GM12878 (cell line): ENCODE data around the gene LHFPL3. TPM values are rescaled to one million over a fixed set of nuclear protein-coding genes. Genes with fewer than 3 reads are reported as not detected.

Experiments
- DPF2 ChIP-seq: fragments of 450-650 bp; IDR thresholded peaks from 2 replicates; pipeline ENCODE4 v1.6.1; 2017; ENCODE audit warnings: mild to moderate bottlenecking
- IKZF1 ChIP-seq: fragments of 450-650 bp; conservative IDR thresholded peaks from 2 replicates; pipeline ENCODE4 v1.6.1; 2017; ENCODE audit warnings: antibody characterized with exemption, mild to moderate bottlenecking
- KLF5 ChIP-seq: fragments of 450-650 bp; IDR thresholded peaks from 2 replicates; pipeline ENCODE4 v1.6.1; 2014; ENCODE audit warnings: mild to moderate bottlenecking; ENCODE audit not compliant: partially characterized antibody
- MTA2 ChIP-seq: fragments of 450-650 bp; IDR thresholded peaks from 2 replicates; pipeline ENCODE4 v1.6.1; 2016; ENCODE audit warnings: low read depth, mild to moderate bottlenecking, moderate library complexity
- PML ChIP-seq: IDR thresholded peaks from 2 replicates; pipeline ENCODE4 v1.6.1; 2012; ENCODE audit warnings: low read length, inconsistent platforms
- POLR2AphosphoS5 ChIP-seq: IDR thresholded peaks from 2 replicates; pipeline ENCODE4 v1.6.1; 2011; ENCODE audit warnings: mild to moderate bottlenecking, low read length, inconsistent platforms
- SUZ12 ChIP-seq: fragments of 200-600 bp; sonication (generic); IDR thresholded peaks from one replicate; pipeline ENCODE4 v1.6.1; 2018; ENCODE audit warnings: antibody characterized with exemption, mild to moderate bottlenecking; ENCODE audit not compliant: unreplicated experiment
- TCF7 ChIP-seq: IDR thresholded peaks from 2 replicates; pipeline ENCODE4 v1.6.1; 2014; ENCODE audit warnings: antibody characterized with exemption, borderline replicate concordance
- WRNIP1 ChIP-seq: IDR thresholded peaks from 2 replicates; pipeline ENCODE4 v1.6.1; 2011; ENCODE audit warnings: low read depth, low read length, improper control_type of control experiment, borderline replicate concordance
- ZNF207 ChIP-seq: fragments of 450-650 bp; IDR thresholded peaks from 2 replicates; pipeline ENCODE4 v1.6.1; 2014; ENCODE audit warnings: antibody characterized with exemption, mild to moderate bottlenecking, borderline replicate concordance
- polyA plus RNA-seq, 11 experiments: library from polyadenylated mRNA; depleted of rRNA in 4 of 11; unstranded in 6 of 11; stranded (reverse) in 5 of 11; fragments of >200 nt; fragmentation: Nextera tagmentation in 4 of 11; fragmentation: Illumina TruSeq in 1 of 11; extraction: Ambion mirVana in 4 of 11; extraction: Trizol in 1 of 11; gene quantifications; 1 replicate in 1 of 11; 2 replicates in 10 of 11; pipeline versions ENCODE4 v1.2.1 to v1.2.3, GENCODE V29; 2011 to 2016; ENCODE audit warnings: inconsistent platforms in 2 of 11, missing spikeins in 2 of 11, low read depth in 1 of 11
- total RNA-seq, 4 experiments: library from RNA; depleted of rRNA in 3 of 4; stranded (reverse); fragments of >200 nt in 3 of 4; fragmentation: Illumina TruSeq in 1 of 4; extraction: Trizol in 1 of 4; gene quantifications; 2 replicates each; pipeline versions ENCODE4 v1.2.1 to v1.2.3, GENCODE V29; 2013 to 2021
- TF ChIP-seq, protein P1 (sequence below): fragments of 450-650 bp; IDR thresholded peaks from 2 replicates; pipeline ENCODE4 v1.6.1; 2017; ENCODE audit warnings: mild to moderate bottlenecking, low read depth, inconsistent platforms; ENCODE audit not compliant: poor library complexity, severe bottlenecking
- TF ChIP-seq, protein P2 (sequence below): fragments of 450-650 bp; IDR thresholded peaks from 2 replicates; pipeline ENCODE4 v1.6.1; 2017; ENCODE audit warnings: low read depth, mild to moderate bottlenecking, moderate library complexity
- TF ChIP-seq, protein P3 (sequence below): IDR thresholded peaks from 2 replicates; pipeline ENCODE4 v1.6.1; 2011; ENCODE audit warnings: low read depth, low read length, improper control_type of control experiment, borderline replicate concordance

LHFPL3 gene
- total and polyA plus RNA-seq, 10 of the 15 experiments (the other 5 are each of a cell fraction or from before 2014, with no cell fraction given) = 0.09 TPM; not detected in 9

DNA sequence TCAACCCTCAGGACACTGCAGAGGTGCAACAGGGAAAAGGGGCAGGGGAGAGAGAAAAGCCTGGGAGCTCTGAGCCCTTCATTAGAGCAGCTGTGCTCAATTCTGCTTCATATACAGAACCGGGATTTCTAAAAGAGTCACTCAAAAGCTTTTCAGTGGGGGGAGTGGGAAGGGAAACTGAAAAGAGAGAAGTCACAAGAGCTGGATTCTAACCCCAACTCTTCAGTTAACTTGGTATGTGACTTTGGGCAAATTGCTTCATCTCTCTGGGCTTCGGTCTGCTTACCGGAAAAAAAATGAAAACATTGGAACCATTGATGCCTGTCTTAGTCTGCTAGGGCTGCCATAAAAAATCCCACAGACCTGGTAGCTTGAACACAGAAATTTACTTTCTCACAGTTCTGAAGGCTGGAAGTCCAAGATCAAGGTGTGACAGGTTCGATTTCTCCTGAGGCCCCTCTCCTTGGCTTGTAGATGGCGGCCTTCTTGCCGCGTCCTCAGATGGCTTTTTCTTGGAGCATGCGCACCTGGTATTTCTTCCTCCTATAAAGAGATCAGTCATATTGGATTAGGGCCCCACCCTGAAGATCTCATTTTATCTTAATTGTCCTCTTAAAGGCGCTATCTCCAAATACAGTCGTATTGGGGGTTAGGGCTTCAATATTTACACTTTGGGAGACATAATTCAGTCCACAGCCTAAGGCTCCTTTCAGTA lies 567.3 kb downstream of the LHFPL3 start (continued):
- TF ChIP-seq KLF5 (no peak), MTA2 (peak; percentile 43; the same call in 1 of the 2 replicates), WRNIP1 (no peak), PML (0 out of 2 replicates have a peak, but pooled peaks have one; percentile 1), IKZF1 (peak; percentile 63; the same call in 1 of the 2 replicates), TCF7 (0 out of 2 replicates have a peak, but pooled peaks have one; percentile 32), DPF2 (no peak; the same call in 1 of the 2 replicates), ZNF207 (no peak), SUZ12 (no peak), POLR2AphosphoS5 (peak; percentile 55; the same call in 1 of the 2 replicates)
- TF ChIP-seq, protein P1, sequence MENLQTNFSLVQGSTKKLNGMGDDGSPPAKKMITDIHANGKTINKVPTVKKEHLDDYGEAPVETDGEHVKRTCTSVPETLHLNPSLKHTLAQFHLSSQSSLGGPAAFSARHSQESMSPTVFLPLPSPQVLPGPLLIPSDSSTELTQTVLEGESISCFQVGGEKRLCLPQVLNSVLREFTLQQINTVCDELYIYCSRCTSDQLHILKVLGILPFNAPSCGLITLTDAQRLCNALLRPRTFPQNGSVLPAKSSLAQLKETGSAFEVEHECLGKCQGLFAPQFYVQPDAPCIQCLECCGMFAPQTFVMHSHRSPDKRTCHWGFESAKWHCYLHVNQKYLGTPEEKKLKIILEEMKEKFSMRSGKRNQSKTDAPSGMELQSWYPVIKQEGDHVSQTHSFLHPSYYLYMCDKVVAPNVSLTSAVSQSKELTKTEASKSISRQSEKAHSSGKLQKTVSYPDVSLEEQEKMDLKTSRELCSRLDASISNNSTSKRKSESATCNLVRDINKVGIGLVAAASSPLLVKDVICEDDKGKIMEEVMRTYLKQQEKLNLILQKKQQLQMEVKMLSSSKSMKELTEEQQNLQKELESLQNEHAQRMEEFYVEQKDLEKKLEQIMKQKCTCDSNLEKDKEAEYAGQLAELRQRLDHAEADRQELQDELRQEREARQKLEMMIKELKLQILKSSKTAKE = peak; percentile 54
- TF ChIP-seq, protein P2, sequence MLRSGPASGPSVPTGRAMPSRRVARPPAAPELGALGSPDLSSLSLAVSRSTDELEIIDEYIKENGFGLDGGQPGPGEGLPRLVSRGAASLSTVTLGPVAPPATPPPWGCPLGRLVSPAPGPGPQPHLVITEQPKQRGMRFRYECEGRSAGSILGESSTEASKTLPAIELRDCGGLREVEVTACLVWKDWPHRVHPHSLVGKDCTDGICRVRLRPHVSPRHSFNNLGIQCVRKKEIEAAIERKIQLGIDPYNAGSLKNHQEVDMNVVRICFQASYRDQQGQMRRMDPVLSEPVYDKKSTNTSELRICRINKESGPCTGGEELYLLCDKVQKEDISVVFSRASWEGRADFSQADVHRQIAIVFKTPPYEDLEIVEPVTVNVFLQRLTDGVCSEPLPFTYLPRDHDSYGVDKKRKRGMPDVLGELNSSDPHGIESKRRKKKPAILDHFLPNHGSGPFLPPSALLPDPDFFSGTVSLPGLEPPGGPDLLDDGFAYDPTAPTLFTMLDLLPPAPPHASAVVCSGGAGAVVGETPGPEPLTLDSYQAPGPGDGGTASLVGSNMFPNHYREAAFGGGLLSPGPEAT = peak; percentile 60
- TF ChIP-seq, protein P3, sequence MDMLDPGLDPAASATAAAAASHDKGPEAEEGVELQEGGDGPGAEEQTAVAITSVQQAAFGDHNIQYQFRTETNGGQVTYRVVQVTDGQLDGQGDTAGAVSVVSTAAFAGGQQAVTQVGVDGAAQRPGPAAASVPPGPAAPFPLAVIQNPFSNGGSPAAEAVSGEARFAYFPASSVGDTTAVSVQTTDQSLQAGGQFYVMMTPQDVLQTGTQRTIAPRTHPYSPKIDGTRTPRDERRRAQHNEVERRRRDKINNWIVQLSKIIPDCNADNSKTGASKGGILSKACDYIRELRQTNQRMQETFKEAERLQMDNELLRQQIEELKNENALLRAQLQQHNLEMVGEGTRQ = no peak
- TF ChIP-seq, all 136 proteins: peak for 33
